ENCODE data around the gene IGIP.

IGIP gene

GRCh38 chr5:140125637-140126036 lies at the start of gene IGIP:
TSS of gene IGIP (plus strand) at chr5:140125937. CDS start at chr5:140128477, 2,540 bp downstream.
- DNase-seq (ENCODE audit: low read depth, low spot score): no peak

DNA sequence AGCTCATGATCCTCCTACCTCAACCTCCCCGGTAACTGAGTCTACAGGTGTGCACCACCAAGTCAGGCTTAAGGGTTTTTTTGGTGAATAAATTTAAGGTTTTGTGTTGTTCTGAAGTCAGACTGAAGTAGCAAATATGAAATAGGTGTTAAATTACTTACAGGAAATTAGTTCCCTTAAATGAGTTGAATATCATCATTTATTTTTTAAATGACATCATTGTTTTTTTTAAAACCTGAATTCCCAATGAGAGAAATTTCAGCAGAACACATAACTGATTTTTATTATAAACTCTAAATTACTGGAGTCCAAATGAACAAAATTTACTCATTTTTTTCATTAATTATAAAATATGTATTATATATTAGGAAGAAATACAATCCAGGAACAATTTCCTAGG lies 49.6 kb upstream of the IGIP start:
- no peak for DNase-seq (ENCODE audit: low read depth, low spot score)

DNA sequence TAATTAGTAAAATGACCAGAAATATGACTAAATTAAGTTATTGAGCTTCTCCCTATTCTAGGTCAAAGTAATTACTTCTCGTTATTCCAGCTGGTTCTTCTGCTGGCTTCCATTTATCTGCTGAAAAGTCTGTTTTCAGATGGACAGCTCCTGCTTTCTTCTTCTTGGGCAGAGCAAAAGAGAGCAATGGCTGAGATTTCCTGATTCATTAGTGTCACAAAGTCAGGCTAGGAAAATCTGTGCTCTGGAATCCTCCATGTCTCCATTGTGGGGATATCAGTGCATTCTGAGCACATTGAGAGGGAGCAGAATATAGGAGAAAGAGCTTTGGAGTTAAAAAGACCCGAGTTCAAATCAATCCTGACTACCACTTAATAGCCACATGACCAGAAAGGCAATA lies 48.9 kb upstream of the IGIP start:
- no peak for DNase-seq (ENCODE audit: low read depth, low spot score)

- no peak for DNase-seq (ENCODE audit: low read depth, low spot score)
Observed at GRCh38 chr5:140083120-140083519, 42.6 kb upstream of the IGIP start.

DNA sequence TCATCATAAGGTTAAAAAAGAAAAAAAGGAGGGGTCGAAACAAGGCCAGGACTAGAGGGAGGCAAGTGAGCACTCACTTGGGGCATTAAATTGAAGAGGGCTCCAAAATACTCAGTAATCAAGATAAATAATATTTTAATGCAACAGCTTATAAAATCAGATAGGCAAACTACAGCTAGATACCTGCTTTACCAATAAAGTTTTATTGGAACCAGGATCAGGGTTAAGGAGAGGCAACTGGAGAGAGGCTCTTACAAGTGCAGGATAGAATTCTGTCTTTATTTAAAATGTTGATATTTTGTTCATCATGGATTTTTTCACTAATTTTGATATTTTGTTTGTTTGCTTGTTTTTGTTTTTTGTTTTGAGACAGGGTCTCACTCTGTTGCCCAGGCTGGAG lies 42.1 kb upstream of the IGIP start:
- DNase-seq (ENCODE audit: low read depth, low spot score): no peak

DNA sequence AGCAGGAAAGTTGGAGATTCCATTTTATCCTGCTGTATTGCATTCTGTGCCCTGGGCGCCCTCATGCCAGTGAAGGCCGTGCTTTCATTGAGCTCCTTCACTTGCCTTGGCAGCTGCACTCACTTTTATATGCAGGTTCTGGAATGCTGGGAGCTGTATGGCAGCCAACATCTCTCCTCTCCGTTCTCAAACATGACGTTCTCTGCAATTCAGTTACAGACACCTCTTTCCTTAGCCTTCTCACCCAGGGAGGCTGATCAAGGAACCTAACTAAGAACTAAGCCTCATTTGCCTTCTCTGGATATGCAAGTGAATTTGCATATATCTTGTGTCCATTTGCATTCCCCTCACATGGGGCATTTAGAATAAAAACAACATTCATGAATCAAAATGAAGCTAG lies 41.2 kb upstream of the IGIP start:
- DNase-seq (ENCODE audit: low read depth, low spot score): no peak

DNA sequence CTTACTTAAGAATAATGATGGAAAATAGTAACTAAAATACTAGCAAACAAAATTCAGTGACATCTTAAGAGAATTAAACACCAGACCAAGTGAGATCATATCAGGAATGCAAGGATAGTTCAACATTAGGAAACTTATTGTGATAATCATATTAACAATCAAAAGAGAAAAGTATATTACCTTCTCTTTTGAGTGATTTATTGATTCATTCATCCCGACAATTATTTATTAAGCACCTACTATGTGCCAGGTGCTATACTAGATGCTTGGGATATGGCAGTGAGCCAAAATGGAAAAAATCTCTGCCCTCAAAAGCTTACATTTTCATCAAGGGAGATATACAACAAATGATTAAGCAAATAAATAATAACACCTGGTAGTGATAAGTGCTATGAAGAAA lies 35.5 kb upstream of the IGIP start:
- no peak for DNase-seq (ENCODE audit: low read depth, low spot score)

DNA sequence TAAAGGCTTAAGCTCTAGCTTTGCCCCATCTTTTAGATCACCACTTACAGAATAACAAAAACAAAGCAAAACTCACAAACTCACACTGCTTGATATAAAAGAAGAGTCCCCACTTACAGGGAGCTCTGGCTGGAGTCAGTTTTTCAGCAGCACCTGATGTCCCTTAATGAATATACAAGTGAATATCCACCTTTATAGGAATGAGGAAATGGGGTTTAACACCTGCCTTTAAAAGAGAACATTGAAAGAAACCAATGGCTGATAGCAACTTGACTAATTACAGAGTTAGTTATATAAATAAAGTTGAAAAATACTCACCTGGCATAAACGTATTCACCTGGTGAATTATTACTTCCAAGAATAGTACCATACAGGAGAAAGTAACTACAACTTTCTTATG lies 32.6 kb upstream of the IGIP start:
- no peak for DNase-seq (ENCODE audit: low read depth, low spot score)

GRCh38 chr5:140093866-140094265 lies 31.9 kb upstream of the IGIP start:
- DNase-seq (ENCODE audit: low read depth, low spot score): no peak

DNA sequence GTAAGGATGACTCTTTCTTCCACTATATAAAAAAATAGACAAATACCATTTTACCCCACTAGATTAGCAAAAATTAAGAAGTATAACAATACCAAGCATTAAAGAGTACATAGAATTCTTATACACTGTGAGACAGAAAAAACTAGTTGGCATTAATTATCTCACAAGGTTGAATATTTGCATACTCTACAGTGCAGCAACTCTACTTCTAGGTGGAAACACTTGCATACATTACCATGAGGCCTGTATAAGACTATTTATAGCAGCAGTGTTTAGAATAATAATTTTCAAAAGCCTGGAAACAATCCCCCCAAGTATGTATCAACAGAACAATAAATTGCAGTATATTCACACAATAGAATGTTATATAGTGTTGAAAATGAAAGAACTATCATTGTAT lies 30.8 kb upstream of the IGIP start:
- no peak for DNase-seq (ENCODE audit: low read depth, low spot score)

DNA sequence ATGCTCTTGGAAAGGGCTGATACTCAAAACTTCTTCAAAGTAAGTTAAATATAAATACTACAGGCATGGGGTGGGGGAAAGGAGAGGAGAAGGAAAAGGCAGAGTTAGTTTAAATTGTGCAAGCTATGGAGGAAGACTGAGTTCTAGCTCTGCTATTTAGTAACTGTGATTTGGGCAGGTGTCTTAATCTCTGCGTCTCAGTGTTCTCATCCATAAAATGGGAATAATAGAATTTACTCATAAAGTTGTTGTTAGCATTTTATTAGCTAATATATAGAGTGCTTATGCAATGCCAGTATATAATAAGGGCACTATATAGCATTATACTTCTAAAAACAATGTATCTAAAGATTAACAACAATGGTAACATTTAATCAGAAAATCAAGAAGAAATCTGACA lies 24.6 kb upstream of the IGIP start:
- no peak for DNase-seq (ENCODE audit: low read depth, low spot score)

DNA sequence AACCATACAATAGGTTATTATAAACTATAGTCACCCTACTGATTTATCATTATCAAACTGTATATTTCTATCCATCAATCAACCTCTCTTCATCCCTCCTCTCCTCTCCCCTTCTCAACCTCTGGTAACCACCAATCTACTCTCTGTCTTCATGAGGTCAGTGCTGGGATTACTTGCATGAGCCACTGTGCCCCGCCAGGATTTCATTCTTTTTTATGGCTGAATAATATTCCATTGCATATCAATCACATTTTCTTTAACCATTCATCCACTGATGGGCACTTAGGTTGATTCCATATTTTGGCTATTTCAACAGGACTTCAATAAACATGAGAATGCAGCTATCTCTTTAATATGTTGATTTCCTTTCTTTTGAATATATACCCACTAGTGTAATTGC lies 22.6 kb upstream of the IGIP start:
- DNase-seq (ENCODE audit: low read depth, low spot score): no peak

DNA sequence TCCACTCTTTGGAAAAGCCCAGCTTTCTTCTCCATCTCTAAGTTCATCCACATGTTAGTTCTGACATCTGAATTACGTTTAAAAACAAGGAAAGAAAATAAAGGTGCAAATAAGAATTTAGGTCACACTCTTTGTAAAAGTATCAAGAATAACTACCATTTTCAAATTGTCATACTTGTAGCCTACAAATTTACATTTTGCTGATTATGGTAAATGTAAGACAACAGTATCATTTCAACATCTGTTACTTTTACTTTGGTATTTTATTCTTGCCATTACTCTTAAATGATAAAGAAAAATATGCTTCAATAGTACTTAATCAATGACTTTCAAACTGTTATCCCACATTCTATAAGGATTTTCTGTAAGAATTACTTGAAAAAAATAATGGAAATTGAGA lies 21.6 kb upstream of the IGIP start:
- no peak for DNase-seq (ENCODE audit: low read depth, low spot score)

DNA sequence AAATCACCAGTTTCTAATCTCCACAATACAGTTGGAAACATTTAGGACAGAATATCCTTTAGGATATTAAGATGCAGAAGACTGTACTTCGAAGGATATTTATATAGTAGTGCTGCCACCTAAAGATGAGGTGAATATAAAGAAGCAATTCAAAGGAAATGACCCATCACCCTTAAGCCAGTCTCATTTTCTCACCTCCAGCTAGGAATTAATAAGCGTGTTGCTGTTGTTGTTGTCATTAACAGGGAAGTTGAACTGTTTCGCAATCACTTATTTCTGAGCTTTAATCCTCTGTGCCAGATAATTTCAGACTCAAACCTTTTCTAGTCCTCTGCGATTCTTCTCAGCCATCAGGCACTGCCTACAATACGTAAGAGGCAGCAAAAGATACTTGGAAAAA lies 19.6 kb upstream of the IGIP start:
- DNase-seq (ENCODE audit: low read depth, low spot score): no peak

GRCh38 chr5:140106805-140107311 lies 18.9 kb upstream of the IGIP start:
- no peak for DNase-seq (ENCODE audit: low read depth, low spot score)

DNA sequence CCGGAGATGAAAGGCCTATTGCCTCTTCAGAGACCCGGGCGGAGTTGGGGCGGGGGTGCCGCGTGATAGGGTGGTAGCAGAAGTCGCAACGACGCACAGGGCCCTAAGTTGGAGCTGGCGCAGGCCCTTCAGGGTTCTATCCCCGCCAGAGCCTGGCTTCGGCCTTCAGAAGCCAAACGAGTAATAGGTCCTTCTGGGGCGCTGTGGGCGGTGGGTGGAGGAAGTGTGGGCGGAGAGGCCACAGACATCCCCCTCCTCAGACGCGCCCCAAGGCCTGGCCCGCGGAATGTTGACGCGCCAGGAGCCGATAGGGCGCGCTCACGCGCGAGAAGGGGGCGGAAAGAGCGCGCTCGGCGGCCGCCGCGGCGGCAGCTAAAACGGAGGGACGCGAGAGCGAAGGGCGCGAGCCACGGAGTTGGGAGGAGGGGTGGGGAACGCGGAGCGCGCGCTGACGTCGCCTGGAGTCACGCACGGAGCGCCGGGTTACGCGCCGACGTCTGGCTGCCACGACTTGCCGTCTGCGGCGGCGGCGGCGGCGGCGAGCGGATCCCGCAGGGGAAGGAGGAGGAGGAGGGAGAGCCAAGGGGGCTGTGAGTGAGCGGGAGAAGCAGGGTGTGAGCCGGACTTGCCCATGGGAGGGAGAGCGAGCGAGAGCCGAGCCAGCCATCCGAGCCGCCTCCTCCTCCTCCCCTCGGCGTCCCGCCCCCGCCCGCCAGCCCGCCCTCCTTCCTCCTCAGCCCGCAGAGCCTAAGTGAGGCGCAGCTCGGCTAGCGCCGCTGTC lies 18.2 kb upstream of the IGIP start:
- DNase-seq (ENCODE audit: low read depth, low spot score): peak; percentile 80

GRCh38 chr5:140108093-140109017 lies 17.4 kb upstream of the IGIP start:
- no peak for DNase-seq (ENCODE audit: low read depth, low spot score)

DNA sequence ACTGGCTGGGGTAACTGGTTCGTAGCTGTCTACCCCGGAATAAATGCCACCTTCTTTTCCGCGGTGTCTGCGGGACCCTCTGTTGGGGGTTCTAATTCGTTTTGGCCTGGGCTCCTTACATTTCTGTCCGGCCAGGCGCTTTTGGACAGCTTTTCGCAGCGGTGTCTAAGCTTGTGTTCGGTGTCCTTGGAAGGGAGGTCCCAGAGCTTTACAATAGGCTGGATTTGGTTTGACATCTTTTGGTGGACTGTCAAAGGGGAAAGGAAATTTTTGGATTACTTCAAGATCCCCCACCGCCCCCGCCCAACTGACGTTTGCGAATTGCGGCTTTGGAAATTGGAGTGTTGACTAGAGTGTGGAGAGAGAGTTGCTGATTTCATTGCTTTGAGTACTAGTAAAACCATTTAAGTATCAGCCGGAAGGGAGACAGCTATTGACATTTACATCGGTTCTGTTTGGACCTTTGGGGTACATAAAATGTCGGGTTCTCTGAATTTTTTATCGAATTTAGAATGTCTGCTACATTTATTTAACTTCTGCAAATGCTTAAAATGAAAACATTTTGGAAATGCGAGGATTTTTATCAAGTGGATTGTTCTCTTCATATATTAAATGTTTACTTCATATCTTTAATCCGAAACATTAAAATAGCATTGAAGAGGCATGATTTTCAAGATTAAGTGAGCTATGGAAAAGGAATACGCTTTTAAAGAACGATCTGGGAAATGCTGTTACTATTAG lies 16.5 kb upstream of the IGIP start:
- no peak for DNase-seq (ENCODE audit: low read depth, low spot score)

GRCh38 chr5:140109759-140110645 lies 15.7 kb upstream of the IGIP start:
- DNase-seq (ENCODE audit: low read depth, low spot score): no peak

DNA sequence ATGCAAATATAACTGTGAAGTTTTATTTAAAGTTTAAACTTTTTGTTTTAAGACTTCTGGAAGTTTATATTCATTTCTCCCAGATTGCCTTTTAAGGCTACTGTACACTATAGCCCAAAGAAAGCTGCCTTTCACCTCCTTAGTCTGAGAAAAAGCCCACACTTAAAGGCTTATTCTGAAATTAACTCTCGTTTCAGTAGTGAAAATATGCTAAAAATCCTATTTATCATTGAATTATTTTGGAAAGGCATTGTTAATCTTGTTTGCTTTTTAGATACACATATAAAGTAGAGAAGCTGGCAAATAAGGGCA lies 15.1 kb upstream of the IGIP start:
- DNase-seq (ENCODE audit: low read depth, low spot score): no peak

Measured in brain pericyte (primary cell).